HCEC 1CT (cell line): ENCODE data around the gene MRPS10.
"Not testable (repeated sequence)": the region's sequence is repeated elsewhere in the genome, so short reads cannot be mapped to it uniquely, and the experiment has no call there.

ENCODE experiments used
- DNase-seq: peaks from one replicate; pipeline ENCODE4 v3.0.0-alpha.2; 2017

Gene MRPS10

DNA sequence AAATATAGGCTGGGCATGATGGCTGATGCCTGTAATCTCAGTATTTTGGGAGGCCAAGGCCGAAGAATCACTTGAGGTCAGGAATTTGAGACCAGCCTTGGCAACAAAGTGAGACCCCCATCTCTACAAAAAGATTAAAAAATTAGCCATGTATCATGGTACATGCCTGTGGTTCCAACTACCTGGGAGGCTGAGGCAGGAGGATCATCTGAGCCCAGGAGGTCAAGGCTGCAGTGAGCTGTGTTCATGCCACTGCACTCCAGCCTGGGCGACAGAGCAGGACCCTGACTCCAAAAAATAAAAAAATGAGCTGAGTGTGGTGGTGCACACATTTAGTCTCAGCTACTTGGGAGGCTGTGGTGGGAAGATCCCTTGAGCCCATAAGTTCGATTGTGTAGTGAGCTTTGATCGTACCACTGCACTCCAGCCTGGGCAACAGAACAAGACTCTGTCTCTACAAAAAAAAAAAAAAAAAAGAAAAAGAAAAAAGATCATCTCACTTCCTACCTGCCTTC, 12.8 kb downstream of the MRPS10 start:
- DNase-seq: no peak

DNA sequence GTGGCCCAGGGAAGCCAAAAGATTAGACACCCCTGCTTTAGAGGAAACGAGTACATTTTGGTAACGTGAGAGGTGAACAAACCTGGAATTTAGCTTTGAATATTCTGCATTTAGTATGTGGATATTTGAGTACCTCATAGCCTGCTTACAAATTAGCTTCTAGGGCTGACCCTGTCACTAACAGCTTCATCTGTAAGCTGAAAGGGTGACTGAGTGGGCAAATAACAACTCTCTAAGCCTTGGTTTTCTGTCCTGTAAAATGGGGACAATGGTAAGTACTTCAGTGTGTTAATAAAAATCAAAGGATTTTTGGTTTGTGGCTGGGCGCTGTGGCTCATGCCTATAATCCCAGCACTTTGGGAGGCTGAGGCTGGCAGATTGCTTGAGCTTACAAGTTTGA, 14.5 kb downstream of the MRPS10 start:
- no peak for DNase-seq

DNA sequence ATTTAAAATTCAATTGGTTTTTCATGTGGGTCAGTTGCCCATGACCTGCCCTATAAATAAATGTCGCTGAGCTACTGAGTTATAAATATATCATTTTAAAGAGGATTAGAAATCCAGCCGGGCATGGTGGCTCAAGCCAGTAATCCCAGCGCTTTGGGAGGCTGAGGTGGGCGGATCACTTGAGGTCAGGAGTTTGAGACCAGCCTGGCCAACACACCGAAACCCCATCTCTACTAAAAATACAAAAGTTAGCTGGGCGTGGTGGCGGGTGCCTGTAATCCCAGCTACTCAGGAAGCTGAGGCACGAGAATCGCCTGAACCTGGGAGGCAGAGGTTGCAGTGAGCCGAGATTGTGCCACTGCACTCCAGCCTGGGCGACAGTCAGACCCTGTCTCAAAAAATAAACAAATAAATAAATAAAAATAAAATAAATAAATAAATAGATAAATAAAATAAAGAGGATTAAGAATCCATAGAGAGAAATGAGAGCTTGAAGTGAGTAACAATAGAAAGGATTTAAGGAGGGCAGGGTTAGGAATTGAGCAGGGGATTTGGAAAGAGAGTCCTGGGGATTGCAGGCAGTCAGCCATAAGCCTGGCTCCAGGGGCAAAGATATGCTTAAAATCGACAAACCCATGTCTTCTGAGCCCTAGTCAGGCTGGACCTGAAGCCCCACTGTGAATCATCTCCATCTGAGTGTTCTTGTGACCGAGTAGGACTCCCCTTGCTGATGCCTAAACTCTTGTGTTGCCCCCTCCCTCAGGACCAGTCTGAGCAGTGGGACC, 15.3 kb downstream of the MRPS10 start:
- DNase-seq: not testable (repeated sequence)

DNA sequence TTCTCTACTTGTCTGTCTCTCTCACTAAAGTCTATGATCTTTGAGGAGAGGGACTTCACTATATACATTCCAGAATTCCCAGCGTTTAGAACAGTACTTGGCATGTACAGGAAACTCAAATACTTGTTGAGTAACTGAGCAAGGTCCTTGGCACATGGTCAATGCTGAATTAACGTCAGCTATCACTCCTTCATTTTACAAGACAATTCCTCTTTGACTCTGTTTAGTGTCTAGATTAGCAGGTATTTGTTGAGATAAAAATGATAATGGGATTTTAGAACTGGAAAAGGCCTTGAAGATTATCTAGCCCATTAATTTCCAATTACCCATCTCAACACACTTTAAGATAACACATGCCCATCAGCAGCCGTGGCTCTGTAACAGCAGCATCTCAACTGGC, 16.3 kb downstream of the MRPS10 start:
- no peak for DNase-seq

- peak; percentile 97 for DNase-seq
These were observed 17.6 kb downstream of the MRPS10 start for GRCh38 chr6:42200035-42200434.

GRCh38 chr6:42199106-42199981, 18.3 kb downstream of the MRPS10 start:
- DNase-seq: peak; percentile 67

DNA sequence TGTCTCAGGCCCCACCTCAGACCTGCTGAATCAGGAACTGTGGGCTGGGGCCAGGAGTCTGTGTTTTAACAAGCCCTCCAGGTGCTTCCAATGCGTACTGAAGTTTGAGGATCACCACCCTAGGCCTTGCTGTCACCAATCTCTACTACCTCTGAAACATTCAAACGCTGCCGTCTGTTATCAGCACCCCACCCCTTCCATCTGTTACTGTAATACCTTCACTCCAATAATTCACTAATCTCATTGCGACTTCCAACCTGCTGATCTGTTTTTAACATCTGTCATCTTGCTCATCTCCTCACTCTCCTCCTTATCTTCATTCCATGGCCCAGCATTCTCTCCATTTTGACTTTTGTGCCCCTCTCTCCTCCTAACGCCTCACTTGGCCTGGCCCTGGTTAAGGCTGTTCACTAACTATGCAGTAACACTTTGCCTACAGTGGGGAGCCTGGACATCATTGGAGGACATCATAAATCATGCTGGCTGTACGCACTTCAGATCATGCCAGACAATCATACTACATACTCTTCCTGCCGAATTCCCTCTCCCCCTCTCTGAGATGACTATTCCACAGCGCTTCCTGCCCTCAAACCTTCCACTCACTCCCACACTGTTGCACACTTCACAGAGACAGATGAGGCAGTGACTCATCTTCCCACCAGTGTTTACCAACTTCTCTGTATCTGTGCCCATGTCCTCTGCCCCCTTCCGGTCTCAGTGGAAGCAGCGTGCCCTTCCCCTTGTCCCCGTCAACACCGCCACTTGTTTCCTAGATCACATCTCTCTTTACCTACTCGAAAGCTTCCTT, 19.9 kb downstream of the MRPS10 start:
- peak; percentile 82 for DNase-seq

- DNase-seq: no peak
These were observed 22.2 kb downstream of the MRPS10 start for GRCh38 chr6:42195415-42195814.

GRCh38 chr6:42194056-42194455, 23.6 kb downstream of the MRPS10 start:
- no peak for DNase-seq

GRCh38 chr6:42193491-42193894, 24.2 kb downstream of the MRPS10 start:
- DNase-seq: no peak

- not testable (repeated sequence) for DNase-seq
These were observed 25.3 kb downstream of the MRPS10 start for GRCh38 chr6:42192385-42192784.

GRCh38 chr6:42190554-42191183, 27.0 kb downstream of the MRPS10 start:
- DNase-seq: peak; percentile 70

- DNase-seq: no peak
These were observed 29.3 kb downstream of the MRPS10 start for GRCh38 chr6:42188406-42188805.

DNA sequence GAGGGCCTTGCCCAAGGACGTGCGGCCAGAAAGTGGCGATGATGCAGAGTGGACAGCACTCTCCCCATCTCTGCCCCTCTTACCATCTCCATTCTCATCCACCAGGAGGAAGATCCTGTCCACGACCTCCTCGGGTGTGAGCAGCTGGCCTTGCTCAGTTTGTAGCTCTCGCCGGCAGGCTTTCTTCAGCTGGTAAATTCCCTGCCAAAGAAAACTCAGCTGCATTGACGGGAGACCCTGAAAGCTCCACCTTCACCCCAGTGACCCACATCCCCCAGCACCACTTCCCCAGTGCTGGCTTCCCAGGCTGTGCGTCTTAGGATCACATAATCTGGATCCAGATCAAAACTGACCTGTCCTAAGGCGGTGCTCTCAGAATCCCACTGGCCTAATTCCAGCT, 32.1 kb downstream of the MRPS10 start:
- no peak for DNase-seq

GRCh38 chr6:42184475-42184874, 33.2 kb downstream of the MRPS10 start:
- no peak for DNase-seq

GRCh38 chr6:42182101-42182500, 35.6 kb downstream of the MRPS10 start:
- DNase-seq: no peak

DNA sequence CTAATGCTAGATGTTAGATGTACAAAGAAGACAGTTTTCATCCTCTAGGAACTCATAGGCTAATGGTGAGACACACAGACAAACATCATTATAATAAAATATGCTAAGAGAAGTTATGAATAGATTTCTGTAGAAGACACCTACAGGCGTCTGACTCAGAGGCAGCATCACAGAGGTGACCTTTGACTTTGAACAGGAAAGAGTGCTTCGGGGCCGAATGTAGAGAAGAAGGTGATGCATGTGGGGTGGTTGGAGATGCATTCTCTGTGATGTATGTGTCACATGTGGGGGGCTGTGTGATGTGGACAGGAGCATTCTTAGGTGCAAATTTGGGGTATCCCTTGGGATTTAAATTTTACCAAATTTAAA, 37.7 kb downstream of the MRPS10 start:
- DNase-seq: no peak

GRCh38 chr6:42179261-42179944, 38.3 kb downstream of the MRPS10 start:
- DNase-seq: no peak

DNA sequence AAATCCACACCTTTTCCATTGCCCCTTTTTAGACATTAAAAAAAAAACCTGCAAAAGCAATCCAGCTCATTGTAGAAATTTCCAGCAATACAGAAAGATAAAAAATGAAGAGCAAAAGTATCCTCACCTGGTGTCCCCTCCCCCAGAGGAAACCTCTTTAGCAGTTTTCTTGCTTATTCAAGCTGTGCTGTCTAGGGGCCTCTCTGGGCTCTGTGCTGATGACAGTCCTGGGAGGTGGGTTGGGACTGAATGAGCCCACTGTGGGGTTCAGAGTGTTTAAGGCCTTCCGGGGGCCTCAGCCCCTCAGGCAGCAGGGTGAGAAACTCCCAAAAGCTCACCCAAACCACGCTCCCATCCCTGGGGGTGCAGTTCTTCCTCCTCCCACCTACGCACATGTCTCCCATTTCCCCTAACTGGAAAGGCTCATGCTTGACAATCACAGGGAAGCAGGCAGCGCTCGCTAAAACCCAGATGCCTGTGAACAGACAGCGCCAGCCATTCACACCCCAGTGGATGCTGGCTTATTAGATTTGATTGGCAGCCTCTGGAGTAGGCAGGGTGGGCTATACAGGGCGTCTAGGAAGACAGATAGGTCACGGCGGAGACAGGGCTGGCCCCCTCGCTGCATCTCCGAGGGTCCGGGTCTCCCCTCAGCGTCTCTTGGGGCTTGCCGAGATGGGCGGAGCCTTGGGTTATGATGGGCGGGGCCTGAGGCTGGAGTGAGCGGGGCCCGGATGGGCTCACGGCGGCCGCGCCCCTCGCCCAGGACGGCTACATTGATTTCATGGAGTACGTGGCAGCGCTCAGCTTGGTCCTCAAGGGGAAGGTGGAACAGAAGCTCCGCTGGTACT, 39.9 kb downstream of the MRPS10 start:
- no peak for DNase-seq

- DNase-seq: no peak
These were observed 40.7 kb downstream of the MRPS10 start for GRCh38 chr6:42176981-42177380.

DNA sequence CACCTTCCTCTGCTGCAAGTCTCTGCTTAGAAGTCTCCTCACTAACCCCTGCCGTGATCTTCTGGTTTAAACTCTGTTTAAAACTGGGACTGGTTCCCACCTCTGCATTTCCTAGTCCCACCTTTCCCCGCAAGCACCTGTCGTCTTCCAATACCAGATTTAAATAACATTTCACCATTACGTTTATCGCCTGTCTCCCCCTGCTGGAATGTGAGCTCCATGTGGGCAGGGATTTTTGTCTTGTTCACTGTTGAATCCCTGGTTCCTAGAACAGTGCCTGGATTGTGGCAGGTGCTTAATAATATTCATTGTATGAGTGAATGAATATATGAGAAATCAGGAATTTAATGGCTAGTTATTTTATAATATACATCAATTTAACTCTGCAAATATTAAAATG, 41.8 kb downstream of the MRPS10 start:
- no peak for DNase-seq
